ENCODE data around the gene EYA4.

The EYA4 gene

GRCh38 chr6:133466680-133467079 is 225.5 kb downstream of the EYA4 start:
- no peak overlapping the region for H3K4me3 ChIP-seq (ENCODE audit: low read depth, low read length)
- TF ChIP-seq CTCF (IDR thresholded peaks at IDR 0.05; ENCODE audit: borderline replicate concordance, insufficient read depth, low read depth, low read length): no peak

GRCh38 chr6:133467231-133467981 is 226.2 kb downstream of the EYA4 start:
- no peak for TF ChIP-seq CTCF (IDR thresholded peaks at IDR 0.05; ENCODE audit: borderline replicate concordance, insufficient read depth, low read depth, low read length)

GRCh38 chr6:133467982-133468380 is 226.8 kb downstream of the EYA4 start:
- no peak overlapping the region for H3K4me3 ChIP-seq (ENCODE audit: low read depth, low read length)
- TF ChIP-seq CTCF (IDR thresholded peaks at IDR 0.05; ENCODE audit: borderline replicate concordance, insufficient read depth, low read depth, low read length): no peak

More at GRCh38 chr6:133467231-133467981, 226.2 kb downstream of the EYA4 start:
- H3K4me3 ChIP-seq (ENCODE audit: low read depth, low read length): no peak overlapping the region

- no peak for TF ChIP-seq CTCF (IDR thresholded peaks at IDR 0.05; ENCODE audit: borderline replicate concordance, insufficient read depth, low read depth, low read length)
- H3K4me3 ChIP-seq (ENCODE audit: low read depth, low read length): no peak overlapping the region
These were observed 227.4 kb downstream of the EYA4 start for GRCh38 chr6:133468591-133468990.

GRCh38 chr6:133474516-133474915 is 233.4 kb downstream of the EYA4 start:
- no peak for TF ChIP-seq CTCF (IDR thresholded peaks at IDR 0.05; ENCODE audit: borderline replicate concordance, insufficient read depth, low read depth, low read length)
- no peak overlapping the region for H3K4me3 ChIP-seq (ENCODE audit: low read depth, low read length)

GRCh38 chr6:133478673-133479072 is 237.5 kb downstream of the EYA4 start:
- H3K4me3 ChIP-seq (ENCODE audit: low read depth, low read length): no peak overlapping the region
- TF ChIP-seq CTCF (IDR thresholded peaks at IDR 0.05; ENCODE audit: borderline replicate concordance, insufficient read depth, low read depth, low read length): no peak

GRCh38 chr6:133487174-133487573 is 246.0 kb downstream of the EYA4 start:
- H3K4me3 ChIP-seq (ENCODE audit: low read depth, low read length): no peak overlapping the region
- TF ChIP-seq CTCF (IDR thresholded peaks at IDR 0.05; ENCODE audit: borderline replicate concordance, insufficient read depth, low read depth, low read length): no peak

Data from GM12875 (cell line).